Stimulated activated CD4-positive, alpha-beta T cell treated with anti-CD3 and anti-CD28 coated beads, TNF-alpha, amount 100 ng/mL, for 24 hours (primary cell): ENCODE measurements around the gene CHRNA10.
A peak's percentile ranks its signal among the peaks of the same experiment; 100 is the strongest.

Experiments
- DNase-seq, 3 experiments: peaks; one replicate each; pipeline ENCODE4 v3.0.0-alpha.2; 2020; ENCODE audit warnings: low read depth in 3 of 3

Gene CHRNA10

GRCh38 chr11:3632070-3632660, 39.0 kb downstream of the CHRNA10 start:
- no peak for DNase-seq

GRCh38 chr11:3631331-3631730, 39.9 kb downstream of the CHRNA10 start:
- DNase-seq, result no peak

GRCh38 chr11:3627291-3627690, 43.9 kb downstream of the CHRNA10 start:
- no peak for DNase-seq

GRCh38 chr11:3626250-3626960, 44.8 kb downstream of the CHRNA10 start:
- peak in 1 of 3 experiments; percentile 7 for DNase-seq

GRCh38 chr11:3623767-3624458, 47.3 kb downstream of the CHRNA10 start:
- DNase-seq, result no peak

GRCh38 chr11:3623121-3623520, 48.1 kb downstream of the CHRNA10 start:
- DNase-seq, result no peak

GRCh38 chr11:3622521-3622920, 48.7 kb downstream of the CHRNA10 start:
- DNase-seq, result no peak

- no peak for DNase-seq
Observed at GRCh38 chr11:3617990-3618389, 53.2 kb downstream of the CHRNA10 start.

GRCh38 chr11:3616721-3617460, 54.3 kb downstream of the CHRNA10 start:
- DNase-seq, result no peak

- DNase-seq, result no peak
Observed at GRCh38 chr11:3615998-3616397, 55.2 kb downstream of the CHRNA10 start.
